Panc1 (cell line): Measurements from ENCODE around the gene RBMS1. TPM values are rescaled to one million over a fixed set of nuclear protein-coding genes. Genes with fewer than 3 reads are reported as not detected.

Source experiments
- ATAC-seq: fragments of 200-7000 bp; cut with Tn5 transposase; 2 replicates; pipeline ENCODE4 v1.9.1; 2020; ENCODE audit warnings: mild to moderate bottlenecking, moderate library complexity
- BruUV-seq: library from RNA; stranded (reverse); fragments of 400-500 nt; replicated peaks from 2 replicates; lab custom pipeline; 2021; lab: Mats Ljungman, UMichigan
- CTCF ChIA-PET: fragments of 300-600 bp; sonication (Branson Sonifier 250); formaldehyde crosslinking; loops from one replicate; lab custom pipeline; 2022; ENCODE audit warnings: antibody characterized with exemption; lab: Charles Lee
- POLR2A ChIA-PET: fragments of 300-600 bp; sonication (Branson Sonifier 250); formaldehyde crosslinking; loops from one replicate; lab custom pipeline; 2022; ENCODE audit warnings: antibody characterized with exemption; lab: Charles Lee
- DNase-seq: peaks from one replicate; pipeline ENCODE4 v3.0.0-alpha.2; 2010; ENCODE audit warnings: low read depth, low spot score
- H3K27ac ChIP-seq: 2 replicates; pipeline ENCODE4 v1.5.1; 2011; ENCODE audit warnings: mild to moderate bottlenecking, low read length, inconsistent platforms
- H3K27me3 ChIP-seq: fragments of 200-500 bp; sonication (Bioruptor generic); 2 replicates; pipeline ENCODE4 v1.6.0; 2014; ENCODE audit warnings: low read length, inconsistent platforms; ENCODE audit not compliant: control insufficient read depth, insufficient read depth
- H3K36me3 ChIP-seq: fragments of 200-500 bp; sonication (Bioruptor generic); 2 replicates; pipeline ENCODE4 v1.5.1; 2014; ENCODE audit warnings: inconsistent platforms, mild to moderate bottlenecking, low read length, moderate library complexity; ENCODE audit not compliant: control insufficient read depth, insufficient read depth
- H3K4me1 ChIP-seq: 2 replicates; pipeline ENCODE4 v1.5.1; 2011; ENCODE audit warnings: inconsistent platforms, mild to moderate bottlenecking, low read length, moderate library complexity; ENCODE audit not compliant: control insufficient read depth, insufficient read depth
- H3K4me3 ChIP-seq, 2 experiments: 2 replicates each; pipeline ENCODE4 v1.5.1; 2011 to 2012; ENCODE audit warnings: low read depth in 2 of 2, low read length in 2 of 2, mild to moderate bottlenecking in 2 of 2, inconsistent platforms in 1 of 2, moderate library complexity in 1 of 2
- H3K9me3 ChIP-seq: fragments of 200-500 bp; sonication (Bioruptor generic); 2 replicates; pipeline ENCODE4 v1.5.1; 2014; ENCODE audit warnings: low read depth, mild to moderate bottlenecking, inconsistent platforms, low read length, moderate library complexity; ENCODE audit not compliant: control insufficient read depth, insufficient read depth
- POLR2AphosphoS5 ChIP-seq: IDR thresholded peaks from 2 replicates; pipeline ENCODE4 v1.6.1; 2012; ENCODE audit warnings: mild to moderate bottlenecking, low read depth, low read length, moderate library complexity
- SIN3A ChIP-seq: IDR thresholded peaks from 2 replicates; pipeline ENCODE4 v1.6.1; 2012; ENCODE audit warnings: low read depth, mild to moderate bottlenecking, low read length, moderate library complexity, borderline replicate concordance; ENCODE audit not compliant: insufficient read depth
- TCF7L2 ChIP-seq: IDR thresholded peaks from 2 replicates; pipeline ENCODE4 v1.6.1; 2011; ENCODE audit warnings: mild to moderate bottlenecking, low read depth, low read length, inconsistent platforms
- in situ Hi-C: cut with HindIII; loops from 2 replicates; pipeline ENCODE4 v1.10.0; 2016; ENCODE audit warnings: low sequenced_read_pairs, low pct_unique_long_range_greater_than_20kb
- intact Hi-C: fragments of 100-400 bp; cut with micrococcal nuclease; formaldehyde crosslinking; loops from one replicate; pipeline ENCODE4 v1.10.0; 2022; ENCODE audit not compliant: unreplicated experiment
- total RNA-seq: library from RNA; stranded (reverse); gene quantifications from one replicate; pipeline ENCODE4 v1.2.1, GENCODE V29; 2021; ENCODE audit not compliant: unreplicated experiment
- TF ChIP-seq, protein P1 (sequence below), 2 experiments: IDR thresholded peaks; 2 replicates each; pipeline ENCODE4 v1.6.1; 2011 to 2012; ENCODE audit warnings: low read depth in 2 of 2, control low read depth in 1 of 2, low read length in 1 of 2, mild to moderate bottlenecking in 1 of 2, moderate library complexity in 1 of 2; ENCODE audit not compliant: insufficient read depth in 1 of 2
- TF ChIP-seq, protein P2 (sequence below): fragments of 450-650 bp; IDR thresholded peaks from 2 replicates; pipeline ENCODE4 v1.5.1; 2017; ENCODE audit warnings: mild to moderate bottlenecking

Gene RBMS1
- total RNA-seq, 1 experiment from 2014 or later = 67.0 TPM

DNA sequence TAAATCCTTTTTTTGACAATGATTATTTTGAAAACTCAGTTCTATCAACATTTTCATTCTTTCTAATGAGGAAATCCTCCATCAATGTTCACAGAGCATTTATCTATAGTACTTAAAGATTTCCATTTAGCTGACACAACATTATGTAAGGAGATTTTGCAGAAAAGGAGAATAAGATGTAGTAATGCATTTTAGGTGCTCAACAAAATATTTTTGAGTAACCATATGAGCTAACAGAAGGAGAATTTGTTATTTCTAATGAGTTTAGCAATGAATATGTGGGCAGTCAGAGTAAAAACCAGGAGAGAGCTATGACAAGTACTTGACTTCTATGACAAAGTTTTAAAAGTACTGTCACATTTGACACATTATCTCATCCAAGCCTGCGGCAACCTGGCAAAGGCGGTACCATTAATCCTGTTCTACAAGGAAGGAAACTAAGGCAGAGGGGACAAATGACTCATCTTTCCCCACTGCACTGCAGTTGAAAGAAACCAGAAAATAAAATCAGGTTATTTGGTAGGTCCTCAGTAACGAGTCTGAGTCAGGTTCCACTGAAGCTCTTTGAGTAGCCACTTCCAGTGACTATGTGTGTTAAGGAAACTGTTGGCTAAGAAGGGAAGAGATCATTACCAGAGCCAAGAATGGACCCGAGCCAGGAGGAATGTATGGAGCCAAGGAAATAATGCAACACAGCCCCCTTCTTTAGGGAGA lies 159.4 kb downstream of the RBMS1 start:
- ChIA-PET CTCF (interaction anchor here (0.7 kb wide), 1 partner anchor 10 kb away, joined by 3 read pairs; no protein-coding TSS in a partner anchor), POLR2A (interaction anchor here (0.7 kb wide), 1 partner anchor 54 kb away, joined by 5 read pairs; no protein-coding TSS in a partner anchor)
- DNase-seq = no peak
- no TSS peak for BruUV-seq
- Histone ChIP-seq H3K4me1 (peaks cover 1% of the 10 kb centered on the region; the same call in 1 of the 2 replicates), H3K27me3 (no peaks in the 10 kb centered on the region), H3K36me3 (no peaks in the 10 kb centered on the region), H3K4me3 (no peak overlapping the region), H3K9me3 (no peaks in the 10 kb centered on the region), H3K27ac (no peak overlapping the region)
- in situ Hi-C loops (no loop called here), intact Hi-C loops (no loop called here)
- TF ChIP-seq, protein P1, sequence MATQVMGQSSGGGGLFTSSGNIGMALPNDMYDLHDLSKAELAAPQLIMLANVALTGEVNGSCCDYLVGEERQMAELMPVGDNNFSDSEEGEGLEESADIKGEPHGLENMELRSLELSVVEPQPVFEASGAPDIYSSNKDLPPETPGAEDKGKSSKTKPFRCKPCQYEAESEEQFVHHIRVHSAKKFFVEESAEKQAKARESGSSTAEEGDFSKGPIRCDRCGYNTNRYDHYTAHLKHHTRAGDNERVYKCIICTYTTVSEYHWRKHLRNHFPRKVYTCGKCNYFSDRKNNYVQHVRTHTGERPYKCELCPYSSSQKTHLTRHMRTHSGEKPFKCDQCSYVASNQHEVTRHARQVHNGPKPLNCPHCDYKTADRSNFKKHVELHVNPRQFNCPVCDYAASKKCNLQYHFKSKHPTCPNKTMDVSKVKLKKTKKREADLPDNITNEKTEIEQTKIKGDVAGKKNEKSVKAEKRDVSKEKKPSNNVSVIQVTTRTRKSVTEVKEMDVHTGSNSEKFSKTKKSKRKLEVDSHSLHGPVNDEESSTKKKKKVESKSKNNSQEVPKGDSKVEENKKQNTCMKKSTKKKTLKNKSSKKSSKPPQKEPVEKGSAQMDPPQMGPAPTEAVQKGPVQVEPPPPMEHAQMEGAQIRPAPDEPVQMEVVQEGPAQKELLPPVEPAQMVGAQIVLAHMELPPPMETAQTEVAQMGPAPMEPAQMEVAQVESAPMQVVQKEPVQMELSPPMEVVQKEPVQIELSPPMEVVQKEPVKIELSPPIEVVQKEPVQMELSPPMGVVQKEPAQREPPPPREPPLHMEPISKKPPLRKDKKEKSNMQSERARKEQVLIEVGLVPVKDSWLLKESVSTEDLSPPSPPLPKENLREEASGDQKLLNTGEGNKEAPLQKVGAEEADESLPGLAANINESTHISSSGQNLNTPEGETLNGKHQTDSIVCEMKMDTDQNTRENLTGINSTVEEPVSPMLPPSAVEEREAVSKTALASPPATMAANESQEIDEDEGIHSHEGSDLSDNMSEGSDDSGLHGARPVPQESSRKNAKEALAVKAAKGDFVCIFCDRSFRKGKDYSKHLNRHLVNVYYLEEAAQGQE (IDR thresholded peaks at IDR 0.05; ENCODE audit: insufficient read depth in 1 of 2, low read depth in 2 of 2, low read length in 1 of 2) = no peak
- TF ChIP-seq POLR2AphosphoS5 (no peak), SIN3A (no peak), TCF7L2 (no peak)
- TF ChIP-seq, protein P2, sequence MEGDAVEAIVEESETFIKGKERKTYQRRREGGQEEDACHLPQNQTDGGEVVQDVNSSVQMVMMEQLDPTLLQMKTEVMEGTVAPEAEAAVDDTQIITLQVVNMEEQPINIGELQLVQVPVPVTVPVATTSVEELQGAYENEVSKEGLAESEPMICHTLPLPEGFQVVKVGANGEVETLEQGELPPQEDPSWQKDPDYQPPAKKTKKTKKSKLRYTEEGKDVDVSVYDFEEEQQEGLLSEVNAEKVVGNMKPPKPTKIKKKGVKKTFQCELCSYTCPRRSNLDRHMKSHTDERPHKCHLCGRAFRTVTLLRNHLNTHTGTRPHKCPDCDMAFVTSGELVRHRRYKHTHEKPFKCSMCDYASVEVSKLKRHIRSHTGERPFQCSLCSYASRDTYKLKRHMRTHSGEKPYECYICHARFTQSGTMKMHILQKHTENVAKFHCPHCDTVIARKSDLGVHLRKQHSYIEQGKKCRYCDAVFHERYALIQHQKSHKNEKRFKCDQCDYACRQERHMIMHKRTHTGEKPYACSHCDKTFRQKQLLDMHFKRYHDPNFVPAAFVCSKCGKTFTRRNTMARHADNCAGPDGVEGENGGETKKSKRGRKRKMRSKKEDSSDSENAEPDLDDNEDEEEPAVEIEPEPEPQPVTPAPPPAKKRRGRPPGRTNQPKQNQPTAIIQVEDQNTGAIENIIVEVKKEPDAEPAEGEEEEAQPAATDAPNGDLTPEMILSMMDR = no peak
- no peak for ATAC-seq

DNA sequence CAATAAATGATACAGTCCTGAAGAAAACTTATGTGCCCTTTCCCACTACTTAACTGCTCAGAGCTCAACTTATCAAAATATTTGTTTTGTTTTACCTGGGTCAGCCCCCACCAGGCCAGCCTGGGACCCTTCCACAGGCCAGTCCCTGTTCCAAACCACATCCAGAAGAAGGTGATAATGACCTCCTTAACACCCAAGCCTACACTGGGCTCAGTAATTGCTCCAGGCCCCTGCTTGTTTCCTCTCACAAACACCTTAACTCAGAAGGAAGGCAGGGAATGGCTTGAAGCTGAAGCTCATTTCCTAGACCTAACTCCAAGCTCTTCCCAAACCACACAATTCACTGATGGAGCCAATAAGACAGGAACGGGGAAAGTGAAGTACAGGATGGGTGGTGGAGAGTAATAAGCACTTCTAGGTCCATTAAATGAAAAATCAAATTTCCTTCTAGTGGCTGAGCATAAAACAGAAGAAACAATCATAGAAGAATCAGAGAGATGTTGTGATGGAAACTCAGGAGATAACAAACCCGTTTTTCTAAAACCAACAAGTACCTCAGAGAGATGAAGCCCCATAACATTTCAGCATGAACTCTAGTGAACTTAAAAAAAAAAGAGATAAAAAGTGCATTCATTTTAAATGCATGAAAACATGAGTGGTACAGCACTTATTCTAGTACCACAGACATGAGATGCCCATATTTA lies 160.1 kb downstream of the RBMS1 start:
- Histone ChIP-seq H3K4me3 (no peak overlapping the region), H3K27me3 (no peaks in the 10 kb centered on the region), H3K9me3 (no peaks in the 10 kb centered on the region), H3K27ac (no peak overlapping the region), H3K4me1 (peaks cover 6% of the 10 kb centered on the region), H3K36me3 (no peaks in the 10 kb centered on the region)
- in situ Hi-C loops = no loop called here
- TF ChIP-seq TCF7L2 (no peak), SIN3A (no peak), POLR2AphosphoS5 (no peak)
- TF ChIP-seq, protein P2 = no peak
- TF ChIP-seq, protein P1 (IDR thresholded peaks at IDR 0.05; ENCODE audit: insufficient read depth in 1 of 2, low read depth in 2 of 2, low read length in 1 of 2) = no peak
- ATAC-seq (no peak), DNase-seq (no peak)
- POLR2A ChIA-PET = interaction anchor here (0.7 kb wide), 1 partner anchor 55 kb away, joined by 5 read pairs; no protein-coding TSS in a partner anchor
- BruUV-seq = no TSS peak
- CTCF ChIA-PET = no interaction called here
- intact Hi-C loops = no loop called here
